ENCODE data around the gene RBFOX2.

DNA sequence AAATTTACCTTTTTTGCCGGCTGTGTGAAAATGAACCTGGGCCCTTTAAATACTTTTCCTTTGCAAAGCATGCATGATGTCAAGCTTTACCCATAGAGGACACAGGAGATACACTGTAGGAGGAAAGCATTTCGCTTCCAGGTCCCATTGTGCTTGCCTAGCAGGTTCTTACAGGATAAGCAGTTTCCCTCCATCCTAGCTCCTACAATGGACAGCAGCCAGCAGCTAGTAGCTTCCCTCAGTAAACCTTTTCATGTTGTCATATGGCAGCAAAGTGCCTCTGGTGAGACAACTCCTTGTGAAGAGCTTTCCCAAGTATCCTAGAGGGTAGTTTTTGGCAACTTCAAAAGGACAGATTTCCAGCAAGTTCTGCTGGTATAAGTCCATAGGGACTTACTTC, 78.4 kb downstream of the RBFOX2 start:
- TF ChIP-seq CTCF (IDR thresholded peaks at IDR 0.05) (no peak), RCOR1 (IDR thresholded peaks at IDR 0.05; ENCODE audit: low read length) (no peak), REST (IDR thresholded peaks at IDR 0.05; ENCODE audit: low read depth, low read length) (peak; percentile 85), YY1 (IDR thresholded peaks at IDR 0.05; ENCODE audit: low read depth) (no peak), MAX (IDR thresholded peaks at IDR 0.05; ENCODE audit: low read depth) (no peak)
- TF ChIP-seq, protein P1, sequence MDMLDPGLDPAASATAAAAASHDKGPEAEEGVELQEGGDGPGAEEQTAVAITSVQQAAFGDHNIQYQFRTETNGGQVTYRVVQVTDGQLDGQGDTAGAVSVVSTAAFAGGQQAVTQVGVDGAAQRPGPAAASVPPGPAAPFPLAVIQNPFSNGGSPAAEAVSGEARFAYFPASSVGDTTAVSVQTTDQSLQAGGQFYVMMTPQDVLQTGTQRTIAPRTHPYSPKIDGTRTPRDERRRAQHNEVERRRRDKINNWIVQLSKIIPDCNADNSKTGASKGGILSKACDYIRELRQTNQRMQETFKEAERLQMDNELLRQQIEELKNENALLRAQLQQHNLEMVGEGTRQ (IDR thresholded peaks at IDR 0.05; ENCODE audit: borderline replicate concordance, low read depth, low read length) = no peak
- TF ChIP-seq, protein P2, sequence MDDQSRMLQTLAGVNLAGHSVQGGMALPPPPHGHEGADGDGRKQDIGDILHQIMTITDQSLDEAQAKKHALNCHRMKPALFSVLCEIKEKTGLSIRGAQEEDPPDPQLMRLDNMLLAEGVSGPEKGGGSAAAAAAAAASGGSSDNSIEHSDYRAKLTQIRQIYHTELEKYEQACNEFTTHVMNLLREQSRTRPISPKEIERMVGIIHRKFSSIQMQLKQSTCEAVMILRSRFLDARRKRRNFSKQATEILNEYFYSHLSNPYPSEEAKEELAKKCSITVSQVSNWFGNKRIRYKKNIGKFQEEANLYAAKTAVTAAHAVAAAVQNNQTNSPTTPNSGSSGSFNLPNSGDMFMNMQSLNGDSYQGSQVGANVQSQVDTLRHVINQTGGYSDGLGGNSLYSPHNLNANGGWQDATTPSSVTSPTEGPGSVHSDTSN (IDR thresholded peaks at IDR 0.05) = no peak
